NCI-H446 treated with DMSO at 0.1 percent for 48 hours (cell line): ENCODE data around the gene CYP4F22.
"Not testable (repeated sequence)": the region's sequence is repeated elsewhere in the genome, so short reads cannot be mapped to it uniquely, and the experiment has no call there.

Source experiments
- DNase-seq: peaks from one replicate; lab custom pipeline; 2025; lab: John Stamatoyannopoulos, UW

CYP4F22 gene

DNA sequence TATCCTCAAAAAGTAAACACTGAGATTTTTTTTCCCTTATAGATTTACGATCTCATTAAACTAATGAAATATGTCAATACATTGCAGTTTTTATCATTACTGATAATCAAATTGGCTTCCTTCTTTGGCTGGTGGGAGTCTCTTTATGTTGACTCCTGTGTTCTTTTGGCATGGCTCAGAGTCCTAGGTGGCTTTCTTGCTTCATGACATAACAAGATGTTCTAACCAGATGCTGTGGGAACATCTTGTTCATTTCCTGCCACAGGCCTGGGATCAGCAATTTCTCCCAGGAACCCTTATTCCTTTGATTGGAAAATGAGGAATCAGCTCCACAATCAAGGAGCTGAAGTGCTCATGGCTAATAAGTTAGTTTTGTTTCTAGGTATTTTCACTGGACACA is 13.2 kb upstream of the CYP4F22 start:
- no peak for DNase-seq

DNA sequence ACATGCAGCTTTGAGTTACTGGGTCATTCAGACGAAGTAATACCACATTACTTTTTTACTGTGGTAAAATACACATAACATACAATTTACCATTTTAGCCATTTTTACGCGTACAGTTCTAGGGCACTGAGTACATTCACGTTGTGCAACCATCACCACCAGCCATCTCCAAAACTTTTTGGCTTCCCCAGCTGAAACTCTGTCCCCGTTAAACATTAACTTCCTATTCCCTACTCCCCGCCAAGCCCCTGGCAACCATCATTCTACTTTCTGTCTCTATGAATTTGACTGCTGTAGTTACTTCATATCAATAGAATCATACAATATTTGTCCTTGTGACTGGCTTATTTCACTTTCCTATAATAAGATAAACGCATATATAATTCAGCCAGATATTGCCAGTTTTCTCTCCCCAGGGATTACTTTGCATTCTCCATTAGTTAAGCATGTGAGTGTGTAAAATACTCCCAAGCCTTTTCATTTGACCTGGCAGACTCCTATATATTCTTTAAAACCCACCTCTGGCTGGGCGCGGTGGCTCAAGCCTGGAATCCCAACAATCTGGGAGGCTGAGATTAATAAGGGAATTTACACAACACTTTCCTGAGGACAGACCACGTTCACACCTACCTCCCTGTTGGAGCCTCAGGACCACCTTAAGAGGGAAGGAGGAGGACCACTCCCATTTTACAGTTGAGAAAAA is 10.0 kb upstream of the CYP4F22 start:
- DNase-seq = no peak

DNA sequence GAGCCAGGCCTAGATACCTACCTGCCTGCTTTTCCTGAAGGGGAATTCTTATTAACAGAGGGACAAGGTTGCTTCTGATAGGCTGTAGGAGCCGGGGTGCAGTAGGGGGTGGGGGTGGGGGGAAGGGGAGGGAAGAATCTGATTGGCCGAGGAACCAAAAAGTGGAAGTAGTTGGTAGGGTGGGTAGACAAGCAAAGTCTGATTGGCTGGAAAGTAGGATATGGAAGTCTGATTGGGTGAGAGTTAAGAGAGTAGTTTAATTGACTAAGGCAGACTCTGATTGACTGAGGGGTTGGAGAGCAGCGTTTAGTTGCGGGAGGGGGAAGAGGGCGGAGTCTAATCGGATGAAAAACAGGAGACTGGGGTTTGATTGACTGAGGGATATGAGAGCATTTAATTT is 9.4 kb upstream of the CYP4F22 start:
- DNase-seq = no peak

DNA sequence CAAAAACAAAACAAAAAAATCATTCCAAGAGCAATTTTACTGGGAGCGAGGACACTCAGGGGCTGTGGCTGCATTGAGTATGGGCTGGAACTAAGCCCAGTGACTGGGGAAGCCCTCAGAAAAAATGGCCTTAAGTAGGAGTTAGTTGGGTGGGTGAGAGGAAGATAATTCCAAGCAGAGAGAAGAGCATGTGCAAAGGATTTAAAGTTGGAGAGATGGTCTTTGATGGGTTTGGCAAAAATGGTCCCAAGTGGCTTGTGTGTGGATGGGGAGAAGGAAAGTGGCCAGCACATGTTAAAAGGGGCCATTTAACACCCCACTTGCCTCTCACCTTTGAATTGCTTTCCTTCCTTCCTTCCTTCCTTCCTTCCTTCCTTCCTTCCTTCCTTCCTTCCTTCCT is 6.7 kb upstream of the CYP4F22 start:
- no peak for DNase-seq

DNA sequence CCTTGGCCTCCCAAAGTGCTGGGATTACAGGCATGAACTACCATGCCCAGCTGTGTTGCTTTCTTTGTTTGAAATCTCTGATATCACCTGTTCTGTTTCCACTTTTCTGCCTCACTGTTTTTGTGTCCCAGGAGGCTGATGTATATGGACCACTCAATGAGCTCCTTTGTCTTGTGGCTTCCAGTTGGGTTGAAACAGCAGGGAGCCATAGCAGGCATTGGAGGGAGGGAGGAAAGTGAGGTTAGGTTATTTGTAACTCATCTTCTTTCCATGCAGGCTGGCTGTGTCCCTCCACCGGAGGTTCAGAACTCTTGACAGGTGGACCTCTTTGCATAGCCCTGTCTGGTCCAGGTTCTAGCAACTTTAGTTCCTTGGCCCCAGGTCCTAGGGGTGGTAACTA is 6.1 kb upstream of the CYP4F22 start:
- no peak for DNase-seq

DNA sequence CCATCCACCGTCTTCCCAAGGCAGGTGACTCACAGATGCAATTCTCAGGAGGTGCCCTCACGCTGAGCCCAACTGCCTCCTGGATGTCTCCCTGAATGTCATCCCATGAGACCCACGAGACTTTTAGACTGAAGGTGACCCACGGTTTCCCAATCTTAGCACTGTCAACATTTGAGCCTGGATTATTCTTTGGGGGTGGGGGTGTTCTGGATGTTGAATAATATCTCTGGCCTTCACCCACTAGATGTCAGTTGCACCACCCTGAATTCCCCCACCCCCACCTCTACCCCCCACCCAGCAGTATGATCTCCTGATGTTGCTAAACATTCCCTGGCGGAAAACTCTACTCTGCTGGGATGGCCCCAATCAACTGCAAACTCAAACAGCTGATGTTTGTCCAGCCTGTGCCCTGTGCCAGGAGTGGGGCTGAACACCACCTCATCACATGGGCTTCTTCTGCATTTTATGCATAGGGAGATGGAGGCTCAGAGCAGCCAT is 2.2 kb upstream of the CYP4F22 start:
- no peak for DNase-seq

DNA sequence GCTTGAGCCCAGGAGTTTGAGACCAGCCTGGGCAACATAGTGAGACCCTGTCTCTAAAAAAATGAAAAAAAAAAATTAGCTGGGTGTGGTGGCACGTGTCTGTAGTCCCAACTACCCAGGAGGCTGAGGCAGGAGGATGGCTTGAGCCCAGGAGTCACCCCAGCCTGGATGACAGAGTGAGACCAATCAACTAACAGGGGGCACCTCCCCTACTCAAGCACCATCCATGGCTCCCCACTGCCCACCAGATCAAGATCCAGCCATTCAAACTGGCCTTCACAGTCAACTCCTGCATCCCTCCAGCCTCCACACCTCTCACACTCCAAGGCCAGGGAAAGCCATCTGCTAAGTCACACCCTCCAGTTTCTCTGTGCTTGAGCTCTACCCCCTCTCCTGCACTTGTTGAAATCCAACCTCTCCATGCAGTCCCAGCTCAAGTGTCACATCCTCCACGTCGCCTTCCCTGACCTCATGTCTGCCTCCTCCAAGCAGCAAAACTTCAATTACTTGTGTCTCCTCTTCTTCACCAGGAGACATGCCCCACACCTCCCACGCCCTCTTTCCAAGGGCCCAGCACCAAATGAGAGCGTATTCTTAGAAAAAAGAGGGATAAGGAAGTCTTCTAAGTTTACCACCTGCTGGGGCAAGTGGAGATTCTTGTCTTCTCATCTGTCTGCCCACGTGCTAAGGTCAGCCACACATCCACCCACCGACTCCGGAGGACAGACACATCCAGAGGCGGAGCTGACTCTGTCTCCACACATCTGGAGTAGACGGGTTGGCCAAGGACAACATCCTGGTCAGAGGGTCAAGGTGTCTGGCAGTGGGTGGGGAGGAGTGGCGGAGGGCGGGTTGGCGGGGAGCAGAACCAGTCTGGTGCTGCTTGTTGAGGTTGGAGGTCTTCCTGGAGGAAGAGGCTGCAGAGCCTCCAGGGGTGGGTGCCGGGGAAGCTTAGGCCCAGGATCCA is 974 bp upstream of the CYP4F22 start:
- no peak for DNase-seq

DNA sequence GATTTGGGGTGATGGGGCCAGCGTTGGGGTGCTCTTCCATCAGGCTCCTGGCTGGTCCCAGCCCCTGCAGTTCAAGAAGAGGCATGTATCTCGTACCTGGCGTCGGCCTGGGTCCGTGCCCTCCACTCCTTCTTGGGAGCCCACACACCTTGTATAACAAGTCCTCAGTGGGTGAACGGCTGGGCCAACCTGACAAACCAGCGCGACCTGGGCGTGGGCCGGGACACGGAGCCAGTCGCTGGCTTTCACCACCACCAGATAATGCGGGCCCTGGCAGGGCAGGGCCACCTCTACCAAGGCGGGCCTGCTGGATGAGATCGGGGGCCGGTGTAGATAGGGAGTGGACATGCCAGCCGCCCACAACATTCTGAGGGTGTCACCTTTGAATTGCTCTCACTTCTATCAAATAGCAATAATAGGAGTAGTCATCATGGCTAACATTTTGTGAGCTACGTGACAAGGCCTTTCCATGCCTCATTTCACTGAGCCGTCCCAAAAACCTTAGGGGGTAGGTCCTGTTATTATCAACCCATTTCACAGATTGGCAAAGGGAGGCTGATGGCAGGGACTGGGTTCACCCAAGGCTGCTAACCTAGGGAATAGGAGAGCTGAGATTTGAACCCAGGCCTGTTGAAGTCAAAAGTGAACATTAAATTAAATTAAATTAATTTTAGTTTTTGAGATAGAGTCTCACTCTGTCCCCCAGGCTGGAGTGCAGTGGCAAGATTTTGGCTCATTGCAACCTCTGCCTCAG is 3.5 kb downstream of the CYP4F22 start:
- DNase-seq = no peak

DNA sequence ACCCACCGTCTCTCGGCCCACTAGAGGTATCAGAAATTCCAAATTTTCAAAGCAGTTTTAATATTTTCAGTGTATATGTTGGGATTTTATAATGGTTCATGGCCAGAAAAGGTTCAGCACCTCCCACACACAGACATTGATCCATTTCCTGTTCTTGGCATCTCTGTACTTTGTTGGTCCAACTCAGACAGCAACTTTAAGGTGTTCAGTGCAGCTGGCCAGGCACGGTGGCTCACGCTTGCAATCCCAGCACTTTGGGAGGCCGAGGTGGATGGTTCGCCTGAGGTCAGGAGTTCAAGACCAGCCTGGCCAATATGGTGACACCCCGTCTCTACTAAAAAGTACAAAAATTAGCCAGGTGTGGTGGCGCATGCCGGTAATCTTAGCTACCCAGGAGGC is 6.9 kb downstream of the CYP4F22 start:
- DNase-seq = not testable (repeated sequence)

DNA sequence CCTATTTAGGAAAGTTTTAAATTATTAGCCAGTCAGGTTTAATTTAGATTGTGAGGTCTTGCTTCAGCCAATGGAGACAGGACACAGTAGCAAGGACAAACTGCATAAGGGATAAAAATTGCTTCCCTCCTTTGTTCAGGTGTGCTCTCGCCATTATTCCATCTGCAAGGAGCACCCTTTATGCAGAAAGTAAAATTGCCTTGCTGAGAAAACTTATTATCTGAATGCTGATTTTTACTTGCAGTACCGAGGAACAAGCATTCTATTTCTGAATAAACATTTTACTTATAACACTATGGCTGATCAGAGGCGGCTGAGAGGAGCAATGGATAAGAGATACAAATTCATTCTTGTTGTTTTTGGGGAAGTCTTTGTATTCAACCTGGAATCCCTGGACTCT is 8.0 kb downstream of the CYP4F22 start:
- no peak for DNase-seq

DNA sequence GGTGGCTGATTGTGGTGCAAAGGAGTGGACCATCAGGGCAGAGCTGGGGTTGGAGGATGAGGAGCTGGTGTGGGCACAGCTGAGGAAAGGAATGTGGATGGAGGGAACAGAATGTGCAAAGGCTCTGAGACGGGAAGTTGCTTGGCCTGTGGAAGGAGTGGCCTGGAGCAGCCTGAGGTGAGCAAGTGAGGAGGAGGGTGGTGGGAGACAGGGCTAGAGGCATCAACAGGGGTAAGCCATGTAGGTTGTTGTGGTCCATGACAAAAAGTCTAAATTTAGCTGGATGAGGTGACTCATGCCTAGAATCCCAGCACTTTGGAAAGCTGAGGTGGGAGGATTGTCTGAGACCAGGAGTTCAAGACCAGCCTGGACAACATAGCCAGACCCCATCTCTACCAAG is 9.5 kb downstream of the CYP4F22 start:
- DNase-seq = no peak

DNA sequence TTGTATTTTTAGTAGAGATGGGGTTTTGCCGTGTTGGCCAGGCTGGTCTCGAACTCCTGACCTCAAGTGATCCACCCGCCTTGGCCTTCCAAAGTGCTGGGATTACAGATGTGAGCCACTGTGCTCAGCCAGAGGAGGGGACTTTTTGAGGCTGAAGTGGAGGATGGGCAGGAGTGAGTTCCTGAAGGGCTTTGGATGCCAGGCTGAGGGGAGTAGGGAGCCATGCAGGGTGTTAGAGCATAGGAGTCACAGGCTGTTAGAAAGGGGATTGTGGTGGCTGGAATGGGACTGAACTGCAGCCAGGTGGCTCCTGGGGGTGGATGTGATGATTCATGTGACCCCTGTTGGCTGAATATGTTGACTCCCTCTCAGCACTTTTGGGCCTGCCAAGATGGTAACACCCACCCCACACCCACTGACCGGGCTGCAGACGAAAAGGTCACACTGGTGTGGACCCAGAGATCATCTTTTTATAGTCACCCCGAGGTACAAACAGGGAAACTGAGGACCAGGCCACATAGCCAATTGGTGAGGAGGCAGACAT is 11.2 kb downstream of the CYP4F22 start:
- no peak for DNase-seq

DNA sequence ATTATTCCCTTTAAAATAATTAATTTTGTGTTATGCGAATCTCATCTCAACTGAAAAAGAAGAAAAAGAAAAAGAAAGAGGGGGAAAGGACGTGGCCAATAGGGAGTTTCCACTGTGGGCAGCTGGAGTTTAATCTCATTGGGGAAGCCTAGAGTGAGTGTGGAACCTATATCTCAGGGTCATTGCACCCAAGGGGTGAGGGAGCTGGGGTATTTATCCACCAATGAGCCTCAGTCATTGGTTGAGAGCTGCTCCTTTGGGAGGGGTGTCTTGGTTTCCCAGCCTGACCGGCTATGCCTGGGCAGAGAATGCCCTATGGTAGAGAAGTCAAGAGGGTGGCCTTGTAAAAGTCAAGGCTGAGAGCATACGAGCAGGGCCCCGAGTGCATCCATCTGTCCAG is 16.5 kb downstream of the CYP4F22 start:
- DNase-seq = no peak

DNA sequence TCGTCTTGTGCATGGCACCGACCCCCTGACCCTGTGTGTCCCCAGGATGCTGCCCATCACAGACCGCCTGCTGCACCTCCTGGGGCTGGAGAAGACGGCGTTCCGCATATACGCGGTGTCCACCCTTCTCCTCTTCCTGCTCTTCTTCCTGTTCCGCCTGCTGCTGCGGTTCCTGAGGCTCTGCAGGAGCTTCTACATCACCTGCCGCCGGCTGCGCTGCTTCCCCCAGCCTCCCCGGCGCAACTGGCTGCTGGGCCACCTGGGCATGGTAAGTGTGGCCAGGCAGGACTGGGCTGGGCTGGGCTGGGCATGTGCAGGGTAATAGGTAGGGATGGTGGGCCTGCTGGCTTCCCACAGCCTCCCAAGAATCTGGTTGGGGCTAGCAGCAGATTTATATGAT is 17.0 kb downstream of the CYP4F22 start:
- DNase-seq = no peak

DNA sequence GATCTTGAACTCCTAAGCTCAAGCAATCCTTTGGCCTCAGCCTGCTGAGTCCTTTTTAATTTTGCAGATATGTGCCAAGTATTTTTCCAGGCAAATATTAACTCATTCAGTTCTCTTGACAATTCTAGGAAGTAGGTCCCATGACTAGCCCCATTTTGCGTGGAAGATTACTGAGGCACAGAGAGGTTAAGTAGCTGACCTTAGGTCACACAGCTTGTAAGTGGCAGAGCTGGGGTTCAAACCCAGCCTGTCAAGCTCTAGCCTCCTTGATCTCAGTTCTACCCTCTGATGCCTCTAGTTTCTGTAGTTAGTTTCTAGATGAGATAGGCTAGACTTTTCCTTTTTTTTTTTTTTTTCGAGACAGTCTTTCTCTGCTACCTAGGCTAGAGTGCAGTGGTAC is 18.1 kb downstream of the CYP4F22 start:
- DNase-seq = no peak

DNA sequence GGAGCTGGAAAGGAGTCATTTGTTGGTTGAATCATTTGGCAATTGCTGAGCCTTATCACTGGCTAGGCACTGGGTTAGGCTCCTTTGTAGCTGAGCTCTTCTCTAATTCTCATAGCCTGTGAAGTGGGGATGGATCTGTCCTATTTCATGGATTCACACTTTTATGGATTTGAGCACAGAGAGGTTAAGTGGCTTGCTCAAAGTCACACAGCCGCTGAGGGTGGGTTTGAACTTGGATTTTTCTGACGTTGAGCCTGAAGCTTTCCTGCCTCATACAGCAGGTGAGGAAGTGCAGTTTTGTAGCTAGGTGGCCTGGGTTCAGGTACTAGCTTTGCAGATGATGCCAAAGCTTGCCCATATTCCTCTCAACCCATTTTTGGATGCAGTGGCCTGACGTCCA is 19.4 kb downstream of the CYP4F22 start:
- no peak for DNase-seq

DNA sequence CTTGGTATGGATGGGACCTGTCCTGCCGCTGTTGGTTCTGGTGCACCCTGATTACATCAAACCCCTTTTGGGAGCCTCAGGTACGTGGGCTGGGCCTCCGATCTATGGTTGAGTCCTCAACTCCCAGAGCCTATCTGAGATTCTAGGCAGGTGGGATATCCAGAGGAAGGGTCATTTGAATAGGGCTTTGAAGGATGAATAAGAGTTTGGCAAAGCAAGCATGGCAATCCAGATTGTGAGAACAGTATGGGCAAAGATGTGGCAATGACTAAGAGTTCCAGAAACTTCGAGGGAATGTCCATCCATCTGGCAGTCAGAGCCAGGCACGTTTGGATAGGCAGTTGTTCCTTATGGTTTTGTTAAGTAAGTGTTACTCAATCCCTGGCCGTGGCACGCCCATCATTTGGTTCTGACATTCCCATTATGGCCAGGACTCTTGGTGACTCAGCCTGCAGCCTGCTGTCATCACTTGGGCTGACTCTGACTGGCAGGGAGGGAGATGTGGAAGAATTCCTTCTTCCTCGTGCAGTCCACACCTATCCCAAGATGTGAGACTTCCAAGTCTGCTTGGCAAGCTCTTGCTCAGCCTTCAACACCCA is 21.5 kb downstream of the CYP4F22 start:
- no peak for DNase-seq

DNA sequence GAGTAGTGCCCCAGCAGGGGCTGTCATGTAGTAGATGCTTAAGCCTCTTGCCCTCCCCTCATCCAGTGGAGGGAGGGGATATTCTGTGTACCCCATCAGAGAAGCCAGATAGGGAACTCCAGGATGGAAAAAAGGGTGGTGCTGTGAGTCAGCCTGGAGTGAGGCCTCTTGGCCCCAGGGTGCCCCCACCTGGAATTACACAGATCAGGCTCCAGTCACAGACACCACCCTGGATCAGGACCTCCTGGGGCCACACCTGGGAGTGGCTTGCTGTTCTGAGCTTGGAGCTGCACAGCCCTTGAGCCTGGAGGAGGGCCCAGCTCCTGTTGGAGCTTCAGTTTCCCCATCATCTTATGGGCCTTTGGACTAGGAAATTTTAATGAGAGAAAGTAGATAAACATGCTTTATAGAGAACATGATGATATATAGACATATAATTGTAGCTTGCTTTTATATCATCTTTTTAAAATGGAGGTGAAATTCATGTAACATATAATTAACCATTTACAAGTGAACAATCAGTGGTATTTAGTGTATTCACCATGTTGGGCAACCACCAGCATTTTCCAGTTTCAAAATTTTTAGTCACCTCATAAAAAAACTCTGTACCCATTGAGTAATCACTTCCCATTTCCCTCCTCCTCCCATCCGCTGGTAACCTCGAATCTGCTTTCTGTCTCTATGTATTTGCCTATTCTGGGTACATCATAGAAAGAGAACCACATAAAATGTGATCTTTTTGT is 24.6 kb downstream of the CYP4F22 start:
- DNase-seq = no peak

DNA sequence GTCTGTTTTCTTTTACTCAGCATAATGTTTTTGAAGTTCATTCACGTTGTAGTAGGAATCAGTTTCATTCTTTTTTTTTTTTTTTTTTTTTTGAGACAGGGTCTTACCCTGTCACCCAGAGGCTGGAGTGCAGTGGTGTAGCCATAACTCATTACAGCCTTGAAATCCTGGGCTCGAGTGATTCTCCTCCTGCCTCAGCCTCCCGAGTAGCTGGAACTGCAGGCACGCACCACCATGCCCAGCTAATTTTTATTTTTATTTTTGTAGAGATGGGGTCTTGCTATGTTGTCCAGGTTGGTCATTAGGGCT is 25.2 kb downstream of the CYP4F22 start:
- DNase-seq = not testable (repeated sequence)

DNA sequence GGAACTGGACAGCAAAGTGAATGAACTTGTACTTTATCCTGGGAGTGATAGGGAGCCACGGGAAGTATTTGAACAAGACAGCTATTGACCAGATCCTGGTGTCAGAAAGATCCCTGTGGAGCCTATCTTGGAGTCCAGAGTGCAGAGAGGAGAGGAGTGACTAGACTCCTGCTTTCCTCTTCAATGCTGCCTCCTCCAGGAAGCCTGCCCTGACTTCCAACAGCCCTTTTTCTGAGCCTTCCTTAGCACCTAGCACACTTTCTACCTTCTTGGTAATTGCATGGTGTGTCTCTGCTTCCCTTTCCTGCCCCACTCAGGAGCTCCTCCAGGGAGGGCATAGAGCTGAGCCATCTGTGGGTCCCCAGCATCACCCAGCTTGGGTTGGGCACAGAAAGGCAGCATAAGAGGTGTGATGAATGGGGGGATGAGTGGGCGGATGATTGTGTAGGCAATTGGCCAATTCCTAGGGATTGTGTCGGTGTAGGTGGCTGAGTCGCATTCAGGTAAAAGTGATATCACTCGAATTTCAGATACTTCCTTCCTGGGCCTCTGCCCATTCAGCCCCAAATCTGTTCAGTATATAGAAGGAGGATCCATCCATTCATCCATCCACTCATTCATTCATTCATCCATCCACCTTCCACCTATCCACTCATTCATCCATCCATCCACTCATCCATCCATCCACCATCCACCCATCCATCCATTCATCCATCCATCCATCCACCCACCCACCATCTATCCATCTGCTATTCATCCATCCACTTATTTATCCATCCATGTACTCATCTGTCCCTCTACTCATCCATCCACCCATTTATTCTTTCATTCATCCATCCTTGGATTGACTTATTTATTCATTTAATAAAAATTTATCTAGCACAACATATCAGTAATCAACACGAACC is 26.9 kb downstream of the CYP4F22 start:
- DNase-seq = no peak
